ENCODE measurements around the gene FYN.

The FYN gene

GRCh38 chr6:111829581-111829980 lies 43.7 kb downstream of the FYN start:
- DNase-seq: no peak

- DNase-seq: no peak
Measured at GRCh38 chr6:111828809-111829208, 44.4 kb downstream of the FYN start.

- DNase-seq: no peak
Measured at GRCh38 chr6:111825439-111826086, 47.7 kb downstream of the FYN start.

- DNase-seq: no peak
Measured at GRCh38 chr6:111824608-111825337, 48.5 kb downstream of the FYN start.

DNA sequence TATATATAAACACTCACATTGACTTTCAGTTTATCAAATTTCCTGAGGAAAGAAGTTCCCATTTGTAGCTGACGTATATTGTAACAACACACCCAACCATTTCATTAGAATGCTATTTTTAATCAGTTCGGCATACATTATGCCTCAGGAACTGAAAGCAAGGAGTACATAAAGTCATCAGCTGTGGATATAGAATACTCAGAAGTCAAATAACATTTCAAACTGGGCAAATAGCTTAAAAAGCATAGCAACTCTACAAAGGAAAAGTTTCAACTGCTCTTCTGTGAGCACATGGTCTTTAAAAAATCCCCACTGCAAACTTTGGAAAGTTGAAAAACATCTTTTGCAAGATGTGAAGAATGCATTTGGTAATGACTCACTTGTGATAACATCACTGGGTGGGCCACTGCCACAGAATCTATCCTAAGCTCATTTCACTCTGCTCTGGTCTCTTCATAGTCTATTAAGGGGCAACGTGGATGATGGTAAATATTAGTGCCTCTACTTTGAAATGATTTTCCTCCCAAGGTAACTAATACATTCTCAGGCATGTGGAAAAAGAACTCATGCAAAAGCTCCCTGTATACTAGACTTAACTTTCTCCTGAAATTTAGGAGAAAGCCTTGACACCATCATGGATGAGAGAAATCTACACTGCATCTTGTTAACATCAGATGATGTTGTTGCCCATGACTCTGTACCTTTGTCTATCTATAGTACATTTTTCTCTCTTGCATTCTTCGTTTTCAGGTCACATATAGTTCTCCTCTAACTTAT lies 49.2 kb downstream of the FYN start:
- no peak for DNase-seq

DNA sequence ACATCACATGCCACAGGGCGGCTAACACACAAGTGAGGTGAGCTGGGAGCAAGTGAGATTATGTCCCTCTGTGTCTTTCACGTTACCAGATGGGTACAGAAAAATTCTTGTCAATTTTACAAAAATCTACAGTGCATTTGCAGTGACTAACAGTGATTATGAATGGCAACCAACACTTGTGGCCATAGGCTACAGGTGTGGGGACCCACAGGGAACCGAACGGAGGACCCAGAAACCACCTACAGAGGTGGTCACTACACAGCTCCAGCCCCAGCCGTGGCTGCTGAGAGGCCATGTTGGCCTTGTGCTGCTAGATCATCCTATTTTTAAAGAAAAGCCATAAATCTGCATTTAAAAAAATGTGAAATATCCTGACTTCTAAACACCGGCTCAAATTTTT lies 50.2 kb downstream of the FYN start:
- DNase-seq: no peak

GRCh38 chr6:111819458-111819857 lies 53.8 kb downstream of the FYN start:
- no peak for DNase-seq

- no peak for DNase-seq
Measured at GRCh38 chr6:111818539-111819226, 54.6 kb downstream of the FYN start.

GRCh38 chr6:111817451-111818120 lies 55.7 kb downstream of the FYN start:
- no peak for DNase-seq

DNA sequence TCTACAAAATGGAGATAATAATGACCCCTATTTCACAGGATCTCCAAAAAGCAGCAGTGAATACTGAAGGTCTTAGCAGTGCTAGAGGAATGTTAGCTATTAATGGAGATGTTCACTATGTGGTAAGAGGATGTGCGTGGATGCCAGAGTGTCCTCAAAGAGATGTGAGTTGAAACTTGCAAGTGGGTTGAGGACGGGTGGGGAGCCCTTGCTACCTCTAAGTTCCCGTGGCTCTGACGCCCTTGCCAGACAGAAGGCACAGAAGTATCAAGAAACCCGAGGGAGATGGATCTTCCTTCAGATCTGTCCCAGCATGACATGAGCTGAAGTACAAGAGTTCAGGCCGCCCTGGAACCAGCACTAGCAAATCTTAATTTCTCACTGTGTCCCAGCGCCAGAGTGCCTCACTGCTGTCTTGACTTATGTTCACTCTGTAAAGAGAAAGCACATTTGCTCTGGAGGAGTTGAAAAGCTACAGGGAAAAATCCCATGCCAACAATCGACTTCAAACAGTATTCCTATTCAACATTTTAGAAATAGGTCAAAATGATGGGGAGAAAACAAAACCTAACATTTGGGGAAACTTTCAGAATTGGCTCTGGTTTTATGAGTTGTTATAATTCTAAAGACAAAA lies 59.5 kb downstream of the FYN start:
- no peak for DNase-seq

GRCh38 chr6:111813237-111813636 lies 60.0 kb downstream of the FYN start:
- DNase-seq: no peak

- no peak for DNase-seq
Measured at GRCh38 chr6:111812060-111813038, 60.9 kb downstream of the FYN start.

GRCh38 chr6:111810294-111811131 lies 62.7 kb downstream of the FYN start:
- no peak for DNase-seq

GRCh38 chr6:111809766-111810165 lies 63.5 kb downstream of the FYN start:
- DNase-seq: no peak

GRCh38 chr6:111809264-111809663 lies 64.0 kb downstream of the FYN start:
- DNase-seq: no peak

- DNase-seq: no peak
Measured at GRCh38 chr6:111808493-111808892, 64.8 kb downstream of the FYN start.

- no peak for DNase-seq
Measured at GRCh38 chr6:111806561-111807497, 66.4 kb downstream of the FYN start.

DNA sequence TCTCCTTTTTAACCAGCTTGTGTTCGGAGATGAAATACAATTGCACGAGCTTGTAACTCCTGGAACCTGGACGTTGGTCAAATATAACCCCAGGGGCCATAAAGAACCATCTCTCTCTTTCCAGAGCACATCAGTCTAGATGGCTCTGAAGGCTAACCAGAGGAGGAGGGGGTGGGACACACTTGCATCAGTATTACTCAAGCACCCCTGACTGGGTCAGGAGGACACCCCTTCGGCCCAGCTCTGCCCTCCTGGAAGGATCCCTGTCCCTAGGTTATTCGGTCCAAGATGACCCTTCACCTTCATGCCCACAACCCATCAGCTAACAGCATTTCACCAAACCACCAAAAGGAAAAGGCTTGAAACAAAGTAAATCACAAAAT lies 67.1 kb downstream of the FYN start:
- DNase-seq: no peak

Measured in cortex of kidney (tissue), 1 donor.